Activated CD8-positive, alpha-beta memory T cell treated with anti-CD3 and anti-CD28 coated beads, Interleukin-2, amount 50 U/mL, for 4 hours (primary cell): ENCODE measurements around the gene FNTB.

ENCODE experiments used
- DNase-seq: peaks from one replicate; pipeline ENCODE4 v3.0.0-alpha.2; 2020

FNTB gene

DNA sequence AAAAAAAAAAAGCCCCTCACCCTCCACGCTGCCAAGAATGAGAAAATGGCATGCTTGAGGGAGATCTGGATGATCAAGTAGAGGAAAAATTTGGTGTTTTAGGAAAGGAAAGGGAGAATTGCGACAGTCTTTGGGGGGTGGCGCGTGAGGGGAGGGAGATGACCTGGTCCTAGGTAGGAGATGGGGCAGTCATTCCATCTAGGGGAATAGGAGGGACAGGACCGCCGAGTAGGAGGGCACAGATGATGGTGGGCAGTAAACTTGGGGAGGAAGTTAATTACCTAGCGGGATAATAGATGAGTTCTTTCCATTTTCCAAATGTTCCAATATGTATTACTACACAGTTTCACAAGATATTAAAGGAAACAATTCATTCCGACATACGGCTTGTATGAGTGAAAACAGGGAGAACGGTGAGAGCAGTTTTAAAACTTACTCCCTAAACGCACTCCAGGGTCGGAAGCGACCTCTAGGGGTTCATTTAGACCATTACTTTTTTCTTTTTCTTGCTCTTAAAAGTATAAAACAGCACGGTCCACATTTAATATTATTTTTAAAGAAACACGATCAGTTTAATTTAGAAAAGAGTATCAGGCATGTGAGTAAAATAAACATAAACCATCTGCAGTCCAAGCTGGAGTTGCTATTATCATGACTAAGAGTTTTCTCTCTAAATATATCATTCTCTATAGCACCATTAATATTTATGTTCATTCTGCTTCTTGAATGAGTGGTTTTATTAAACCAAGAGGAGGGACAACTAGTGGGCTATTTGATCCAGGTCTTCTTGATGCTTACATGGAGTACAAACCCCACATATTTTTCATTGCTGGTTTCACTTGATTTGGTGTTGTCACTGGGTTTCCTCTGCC is 3.0 kb upstream of the FNTB start:
- DNase-seq = peak; percentile 22

DNA sequence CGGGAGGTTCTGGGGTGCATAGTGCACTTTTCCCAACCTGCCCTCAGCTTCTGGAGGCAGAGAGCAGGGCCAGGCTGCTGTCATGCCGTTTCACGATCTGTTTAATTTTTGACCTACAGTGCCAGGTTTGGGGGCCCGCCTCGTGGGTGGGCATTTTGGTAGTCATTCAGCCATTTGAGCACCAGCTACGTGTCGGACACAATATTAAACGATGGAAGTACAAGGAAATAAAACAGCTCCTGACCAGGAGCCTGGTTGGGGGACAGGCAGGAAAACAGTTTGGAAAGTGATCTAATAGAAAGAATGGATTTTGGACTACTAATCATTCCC is 708 bp downstream of the FNTB start:
- no peak for DNase-seq

DNA sequence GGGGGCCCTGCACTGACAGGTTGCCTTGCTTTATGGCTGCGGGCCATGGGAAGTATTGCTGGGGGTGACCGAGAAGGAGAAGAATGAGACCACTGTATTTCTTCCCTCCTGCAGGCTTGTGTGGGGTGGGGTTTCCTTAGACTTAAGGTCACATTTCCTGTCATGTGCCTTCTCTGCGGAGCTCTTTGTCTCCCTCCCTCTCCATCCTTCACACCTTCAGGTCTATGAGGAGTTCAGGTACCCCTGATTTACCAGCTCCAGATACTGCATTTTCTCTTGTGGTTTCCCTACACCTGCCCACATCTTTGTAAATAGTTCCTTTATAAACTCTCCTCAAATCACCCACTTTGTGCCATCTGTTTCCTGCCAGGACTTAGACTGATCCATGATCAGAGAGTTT is 3.6 kb downstream of the FNTB start:
- no peak for DNase-seq

DNA sequence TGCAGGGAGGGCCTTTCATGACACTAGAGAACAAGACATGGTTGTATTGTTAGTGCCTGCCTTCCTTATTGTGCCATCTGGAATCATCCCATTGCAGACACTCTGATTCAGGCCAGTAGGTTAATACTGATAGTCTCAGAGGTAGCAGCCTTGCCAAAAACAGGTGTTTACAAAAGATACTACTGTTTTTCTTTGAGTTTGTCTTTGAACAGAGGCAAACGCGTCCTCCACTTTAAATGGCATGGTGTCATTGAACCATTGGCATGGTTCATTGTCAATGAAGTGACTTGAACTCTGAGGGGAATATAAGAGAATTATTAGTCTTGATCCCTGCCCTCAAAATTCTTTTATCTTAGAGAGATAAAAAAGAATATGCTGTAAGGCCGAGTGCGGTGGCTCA is 4.2 kb downstream of the FNTB start:
- DNase-seq = no peak

DNA sequence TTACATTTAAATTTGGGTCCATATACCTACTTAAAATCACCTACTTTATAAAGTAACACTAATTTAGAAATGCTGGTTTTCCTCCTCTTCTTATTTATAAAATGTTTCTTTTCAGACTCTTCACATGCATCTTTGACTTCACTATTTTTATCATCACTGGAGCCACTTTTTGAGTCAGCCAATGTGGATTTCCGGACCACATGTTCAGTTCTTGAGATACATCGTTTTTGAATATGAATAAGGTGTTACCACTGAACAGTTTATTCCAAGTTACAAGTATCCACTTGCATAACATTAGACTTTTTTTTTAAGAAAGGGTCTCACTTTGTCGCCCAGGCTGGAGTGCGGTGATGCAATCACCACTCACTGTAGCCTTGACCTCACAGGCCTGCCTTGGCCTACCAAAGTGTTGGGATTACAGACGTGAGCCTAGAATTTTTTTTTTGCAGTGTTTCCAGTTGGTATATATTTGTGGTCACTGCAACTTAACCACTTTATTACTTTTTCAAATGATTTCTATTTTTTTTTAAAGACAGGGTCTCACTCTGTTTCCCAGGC is 5.7 kb downstream of the FNTB start:
- DNase-seq = no peak

DNA sequence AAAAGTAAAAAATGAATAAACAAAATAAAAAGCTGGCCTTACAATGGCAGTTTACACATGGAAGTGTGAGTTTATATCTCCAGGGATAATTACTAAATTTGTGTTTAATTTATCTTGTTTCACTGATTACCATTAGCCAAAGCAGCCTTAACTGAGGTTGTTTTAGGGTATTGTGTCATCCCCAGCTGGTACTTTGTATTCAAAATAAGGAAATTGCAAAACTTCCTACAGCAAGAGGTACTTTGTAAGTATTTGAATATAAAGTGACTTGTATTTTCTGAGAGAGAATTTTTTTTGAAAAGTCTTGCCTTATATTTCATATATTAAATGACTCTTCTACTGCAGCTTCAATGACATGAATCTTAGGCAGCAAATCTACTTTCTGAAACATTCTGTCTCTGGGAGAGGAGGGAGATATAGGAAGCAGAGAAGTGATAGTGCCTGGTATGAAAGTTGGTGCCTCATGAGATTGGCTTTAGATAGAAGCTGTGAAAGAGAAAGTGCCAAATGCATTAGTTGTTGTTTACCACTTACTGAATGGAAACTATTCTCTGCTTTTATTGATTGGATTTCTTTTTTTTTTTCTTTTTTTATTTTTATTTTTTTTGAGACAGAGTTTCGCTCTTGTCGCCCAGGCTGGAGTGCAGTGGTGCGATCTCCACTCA is 6.7 kb downstream of the FNTB start:
- DNase-seq = no peak

DNA sequence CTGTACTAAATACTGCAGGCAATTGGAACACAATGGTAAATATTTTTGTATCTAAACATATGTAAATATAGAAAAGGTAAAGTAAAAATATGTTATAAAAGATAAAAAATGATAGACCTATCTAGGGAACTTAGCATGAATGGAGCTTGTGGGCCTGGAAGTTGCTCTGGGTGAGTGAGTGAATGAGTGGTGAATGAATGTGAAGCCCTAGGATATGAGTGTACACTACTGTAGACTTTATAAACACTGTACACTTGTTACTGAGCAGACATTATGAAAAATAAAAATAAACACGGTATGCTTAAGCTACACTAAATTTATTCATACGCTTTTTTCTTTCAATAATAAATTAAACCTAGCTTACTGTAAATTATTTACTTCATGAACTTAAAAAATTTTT is 7.8 kb downstream of the FNTB start:
- DNase-seq = no peak

DNA sequence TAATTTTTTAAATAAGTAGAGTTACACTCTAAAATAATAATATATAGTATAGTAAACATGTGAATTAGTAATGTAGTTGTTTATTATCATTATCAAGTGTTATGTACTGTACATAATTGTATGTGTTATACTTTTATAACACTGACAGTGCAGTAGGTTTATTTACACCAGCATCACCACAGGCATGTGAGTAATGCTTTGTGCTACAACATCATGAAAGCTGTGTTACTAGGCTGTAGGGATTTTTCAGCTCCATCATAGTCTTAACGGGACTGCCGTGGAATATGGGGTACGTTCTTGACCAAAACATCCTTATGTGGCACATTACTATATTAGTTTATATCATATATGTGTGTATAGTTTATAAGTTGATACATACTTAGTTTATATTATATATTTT is 8.6 kb downstream of the FNTB start:
- DNase-seq = no peak

DNA sequence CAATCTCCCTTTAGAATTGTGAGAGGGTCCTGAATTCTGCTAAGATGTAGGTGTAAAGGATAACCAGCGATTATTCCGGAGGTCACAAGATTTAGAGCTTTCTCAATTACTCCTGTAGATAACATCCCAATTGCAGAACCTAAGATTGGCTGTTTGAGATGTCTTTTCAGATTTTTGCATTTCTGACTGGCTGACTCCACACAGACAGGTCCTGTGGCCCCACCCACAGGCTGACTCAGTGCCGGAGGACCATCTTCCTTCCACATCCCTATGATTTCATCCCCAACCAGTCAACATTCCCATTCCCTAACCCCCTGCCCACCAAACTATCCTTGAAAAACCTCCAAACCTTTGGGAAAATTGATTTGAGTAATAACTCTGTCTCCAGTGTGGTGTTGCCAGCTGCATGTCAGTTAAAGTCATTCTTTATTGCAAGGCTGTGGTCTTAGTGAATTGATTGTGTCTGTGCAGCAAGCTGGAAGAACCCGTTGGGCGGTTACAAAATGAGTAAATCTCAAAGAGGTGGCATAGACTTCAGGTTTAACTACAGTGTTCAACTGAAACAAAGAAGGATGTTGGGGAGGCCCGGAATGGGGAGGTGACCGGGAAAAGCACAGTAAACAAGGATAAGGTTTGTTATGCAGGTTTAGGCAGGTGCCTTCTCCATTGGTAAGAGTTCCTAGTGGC is 10.6 kb downstream of the FNTB start:
- no peak for DNase-seq

DNA sequence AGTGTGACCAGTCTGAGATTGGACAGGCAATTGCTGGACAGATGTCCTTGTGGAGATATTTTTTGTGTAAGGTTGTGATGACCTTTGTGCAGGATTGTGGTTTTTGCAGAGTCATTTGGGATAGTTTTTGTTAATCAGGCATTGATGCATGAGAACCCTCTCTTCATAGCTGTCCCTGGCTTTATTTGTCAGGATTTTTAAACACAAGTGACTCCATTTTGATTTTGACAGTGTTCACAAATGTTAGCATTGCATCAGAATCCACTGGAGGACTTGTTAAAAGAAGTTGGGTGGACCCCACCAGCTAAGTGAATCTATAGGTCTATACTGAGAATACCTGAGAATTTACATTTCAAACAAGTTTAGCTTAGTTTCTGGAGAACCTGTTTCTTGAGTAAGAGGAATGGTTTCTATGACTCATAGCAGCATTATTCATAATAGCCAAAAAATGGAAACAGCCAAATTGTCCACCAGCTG is 11.8 kb downstream of the FNTB start:
- DNase-seq = no peak

DNA sequence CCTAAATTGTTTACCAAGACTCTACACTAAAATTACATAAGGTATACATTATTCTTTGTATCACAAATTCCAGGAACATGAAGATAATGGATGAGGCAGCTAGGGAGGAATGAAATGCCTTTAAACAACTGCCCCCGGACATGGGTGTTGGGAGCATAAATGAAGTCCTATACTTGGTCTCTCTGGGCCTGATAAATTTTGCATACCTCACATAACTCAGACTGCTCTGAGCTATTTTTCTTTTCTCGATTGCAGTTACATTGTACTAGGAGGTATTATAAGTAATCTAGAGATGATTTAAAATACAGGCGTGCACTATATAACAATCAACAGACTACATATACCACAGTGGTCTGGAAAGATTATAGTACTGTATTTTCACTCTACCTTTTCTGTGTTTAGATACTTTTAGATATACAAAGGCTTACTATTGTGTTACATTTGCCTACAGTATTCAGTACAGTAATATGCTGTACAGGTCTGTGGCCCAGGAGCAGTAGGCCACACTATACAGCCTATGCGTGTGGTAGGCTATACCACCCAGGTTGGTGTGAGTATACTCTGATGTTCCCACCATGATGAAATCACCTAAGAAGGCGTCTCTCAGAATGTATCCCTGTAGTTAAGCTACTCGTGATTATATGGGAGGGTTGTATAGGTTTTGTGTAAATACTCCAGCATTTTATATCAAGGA is 14.3 kb downstream of the FNTB start:
- DNase-seq = no peak

DNA sequence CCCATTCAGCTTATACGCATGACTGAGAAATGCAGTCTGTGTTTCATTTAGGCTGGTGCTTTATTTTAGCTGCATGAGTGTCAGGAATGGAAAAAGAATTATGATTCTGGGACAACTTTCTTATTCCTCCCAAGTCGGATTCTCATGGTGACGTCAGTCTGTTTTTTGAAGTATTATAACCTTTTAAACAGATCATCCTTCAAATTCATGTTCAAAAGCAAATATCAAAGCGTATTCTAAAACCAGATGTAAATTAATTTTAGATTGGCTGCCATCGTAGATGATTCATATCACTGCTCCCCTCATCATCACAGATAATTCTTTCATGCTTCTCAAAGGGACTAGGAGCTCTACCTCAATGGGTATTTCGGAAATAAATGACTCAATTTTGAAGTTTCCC is 15.0 kb downstream of the FNTB start:
- DNase-seq = no peak

DNA sequence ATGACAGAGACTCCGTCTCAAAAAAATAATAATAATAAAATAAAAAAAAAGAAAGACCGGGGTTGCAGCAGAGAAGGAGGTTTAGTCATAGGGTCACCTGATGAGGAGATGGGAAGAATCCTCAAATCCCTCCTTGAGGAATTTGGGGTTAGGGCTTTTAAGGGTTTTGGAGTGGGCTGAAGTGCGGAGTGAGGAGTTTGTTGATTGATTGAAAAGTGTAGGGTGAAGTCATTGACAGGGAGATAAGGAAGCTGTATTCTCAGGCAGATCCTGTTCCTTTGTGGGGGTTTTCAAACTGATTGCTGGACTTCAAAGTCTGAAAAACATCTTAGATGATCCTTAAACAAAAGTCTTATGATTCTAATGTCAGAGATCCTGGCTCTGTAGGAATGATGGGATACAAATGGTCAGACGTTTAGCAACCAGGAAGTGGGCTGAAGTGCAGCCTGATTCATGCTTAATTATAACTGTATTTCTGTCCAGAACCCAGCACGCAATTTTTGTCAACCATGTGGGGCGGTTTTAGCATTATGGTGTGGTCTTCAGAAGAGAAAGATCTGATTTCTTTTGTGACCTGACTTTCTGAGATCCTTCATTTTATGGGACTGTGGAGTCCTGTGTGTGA is 16.0 kb downstream of the FNTB start:
- no peak for DNase-seq

DNA sequence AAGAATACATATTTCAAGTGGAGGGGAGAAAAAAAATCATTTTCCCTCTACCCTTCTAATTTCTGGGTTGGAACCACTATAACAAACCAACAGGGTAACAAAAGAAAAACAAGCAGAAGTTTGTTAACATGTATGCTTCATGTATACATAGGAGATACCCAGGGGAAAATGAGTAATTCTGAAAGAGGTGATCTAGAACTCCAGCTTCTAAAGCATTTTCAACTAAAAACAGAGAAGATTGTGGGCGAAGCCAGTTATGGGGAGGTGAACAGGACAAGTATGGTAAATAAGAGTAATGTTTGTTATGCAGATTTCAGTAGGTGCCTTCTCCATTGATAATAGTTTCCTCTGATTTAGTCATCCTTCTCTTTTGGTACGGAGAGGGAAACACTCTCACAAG is 16.7 kb downstream of the FNTB start:
- no peak for DNase-seq

DNA sequence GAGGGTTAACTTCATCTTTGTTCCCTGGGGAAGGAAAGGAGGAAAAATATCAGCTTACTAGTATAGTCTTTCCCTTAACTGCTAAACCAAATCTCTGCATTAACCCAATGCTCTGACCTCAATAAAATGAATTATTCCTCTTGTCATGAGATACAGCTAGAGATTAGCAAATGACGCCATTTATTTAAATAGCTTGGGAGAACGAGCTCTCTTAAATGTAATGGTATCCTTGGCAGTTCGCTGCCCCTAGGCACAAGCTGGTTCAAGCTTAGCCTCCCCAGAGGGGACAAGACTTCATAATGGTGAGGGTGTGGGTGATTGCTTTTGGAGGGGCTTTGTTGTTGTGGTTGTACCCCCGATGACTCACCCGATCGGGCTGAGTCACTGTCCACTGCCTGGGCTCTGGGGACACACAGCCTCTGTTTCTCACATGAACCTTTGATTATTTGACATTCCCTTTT is 19.6 kb downstream of the FNTB start:
- DNase-seq = no peak

DNA sequence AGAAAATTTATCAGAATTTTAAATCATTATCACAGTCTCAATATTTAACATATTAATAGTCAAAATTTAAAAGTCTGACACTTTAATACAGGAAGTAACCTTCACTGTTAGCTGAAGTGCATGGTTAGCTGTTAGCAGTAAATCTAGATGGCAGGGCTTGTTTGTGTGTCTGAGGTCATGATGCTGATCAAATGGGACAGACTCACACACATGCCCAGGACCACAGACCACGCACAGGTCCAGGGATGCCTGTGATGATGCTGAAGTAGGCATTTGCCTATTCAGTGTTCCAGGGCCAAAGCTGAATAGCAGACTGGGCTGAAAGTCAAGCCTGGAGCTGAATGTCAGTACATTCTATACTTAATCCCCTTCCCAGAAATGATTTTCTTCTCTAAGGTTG is 20.5 kb downstream of the FNTB start:
- no peak for DNase-seq

DNA sequence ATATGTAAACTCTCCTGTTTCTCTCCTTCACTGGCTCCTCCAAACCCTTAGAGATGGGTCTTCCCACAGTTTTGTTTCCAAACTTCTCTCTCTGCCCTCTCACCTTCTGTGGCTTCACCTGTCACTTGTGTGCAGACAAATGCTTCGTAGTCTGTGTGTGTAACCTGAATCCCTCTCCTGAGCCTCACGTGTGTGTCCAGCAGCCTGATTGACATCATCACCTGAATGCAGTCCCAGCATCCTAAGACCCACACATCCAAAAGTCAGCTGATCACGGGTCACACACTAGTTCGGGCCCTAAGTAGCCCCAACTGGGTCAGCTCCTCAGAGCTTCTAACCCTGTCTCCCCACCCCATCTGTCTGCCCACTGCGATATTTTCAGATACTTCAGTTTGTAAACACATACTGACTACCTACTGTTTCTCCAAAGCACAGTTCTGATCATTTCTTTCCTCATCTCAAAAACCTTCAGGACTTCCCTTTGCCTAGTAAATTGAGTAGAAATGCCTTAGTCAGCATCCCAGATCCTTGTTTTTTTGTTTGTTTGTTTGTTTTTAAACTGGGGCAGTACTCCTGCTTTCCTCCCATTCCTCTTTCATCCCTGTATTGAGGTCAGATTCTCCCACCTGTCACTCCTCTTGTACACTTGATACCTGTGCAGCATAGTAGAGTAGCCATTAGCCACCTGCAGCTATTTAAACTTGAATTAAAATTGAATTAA is 23.7 kb downstream of the FNTB start:
- no peak for DNase-seq

DNA sequence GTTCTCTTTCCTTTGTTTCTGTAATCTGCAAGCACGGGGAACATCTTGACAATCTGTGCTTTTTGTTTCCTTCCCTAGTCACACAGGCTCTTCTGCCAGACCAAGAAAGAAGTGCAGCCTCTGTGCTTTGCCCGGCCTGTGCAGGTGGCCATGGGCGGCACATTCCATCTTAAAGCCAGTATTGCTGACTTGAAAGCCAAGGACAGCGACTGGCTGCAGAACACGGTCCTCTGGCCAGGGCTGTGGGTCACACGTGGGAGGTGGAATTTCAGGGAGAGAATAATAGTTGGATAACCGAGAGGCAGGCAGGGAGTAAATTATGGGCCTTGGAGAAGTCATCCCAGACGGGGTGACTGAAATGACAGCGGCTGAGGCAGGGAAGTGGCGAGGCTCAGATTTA is 24.8 kb downstream of the FNTB start:
- no peak for DNase-seq

DNA sequence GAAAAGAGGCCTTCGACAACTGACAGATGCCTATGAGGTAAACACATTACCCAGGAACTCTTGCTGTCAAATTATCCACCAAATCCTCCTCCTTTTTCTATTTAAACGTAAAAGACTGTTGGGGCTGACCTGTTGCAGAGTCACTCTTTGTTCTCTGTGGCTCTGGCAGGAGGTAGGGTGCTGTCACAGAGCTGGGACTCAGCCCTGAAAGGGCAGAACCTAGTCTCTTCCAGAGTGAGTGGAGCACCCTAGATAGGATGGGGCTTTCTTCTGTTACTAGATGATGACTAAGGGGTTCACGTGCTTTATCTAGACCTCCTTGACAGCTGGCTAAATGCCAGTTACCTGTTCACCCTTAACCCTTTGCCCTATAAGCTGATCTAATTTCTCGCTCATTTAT is 25.7 kb downstream of the FNTB start:
- DNase-seq = no peak

DNA sequence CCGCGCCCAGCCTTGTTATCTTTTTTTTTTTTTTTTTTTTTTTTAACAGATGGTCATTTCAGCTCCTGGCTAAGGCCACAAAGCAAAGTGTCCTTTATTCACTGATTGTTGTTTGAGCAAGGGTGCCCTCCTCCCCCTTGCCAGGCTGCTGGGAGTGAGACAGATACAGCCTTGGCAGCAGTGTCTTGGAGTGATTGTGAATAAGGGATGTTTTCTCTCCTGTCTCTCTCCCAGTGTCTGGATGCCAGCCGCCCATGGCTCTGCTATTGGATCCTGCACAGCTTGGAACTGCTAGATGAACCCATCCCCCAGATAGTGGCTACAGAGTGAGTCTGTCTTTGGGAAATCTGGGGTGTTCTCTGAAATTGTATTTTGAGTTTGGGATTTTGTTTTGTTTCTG is 28.7 kb downstream of the FNTB start:
- no peak for DNase-seq

DNA sequence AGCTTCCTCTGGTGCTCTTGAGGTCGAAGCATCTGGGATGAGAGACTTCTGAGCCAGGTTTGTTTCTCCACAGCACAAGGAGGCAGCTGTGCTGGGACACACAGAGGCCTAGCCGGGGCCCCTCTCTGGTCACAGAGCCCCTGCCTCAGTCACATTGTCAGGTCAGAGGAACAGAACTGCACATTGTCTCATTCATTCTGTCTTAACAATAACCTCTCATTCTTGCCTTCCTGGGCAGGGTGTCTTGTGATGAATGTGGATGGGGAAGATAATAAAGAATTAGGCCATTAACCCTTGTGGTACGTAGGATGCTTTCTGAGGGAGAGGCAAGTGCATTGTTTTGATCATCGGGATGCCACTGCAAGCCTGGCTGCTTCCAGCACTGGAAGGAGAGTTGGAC is 29.8 kb downstream of the FNTB start:
- DNase-seq = no peak
